ENCODE measurements around the gene B9D1.

The B9D1 gene

DNA sequence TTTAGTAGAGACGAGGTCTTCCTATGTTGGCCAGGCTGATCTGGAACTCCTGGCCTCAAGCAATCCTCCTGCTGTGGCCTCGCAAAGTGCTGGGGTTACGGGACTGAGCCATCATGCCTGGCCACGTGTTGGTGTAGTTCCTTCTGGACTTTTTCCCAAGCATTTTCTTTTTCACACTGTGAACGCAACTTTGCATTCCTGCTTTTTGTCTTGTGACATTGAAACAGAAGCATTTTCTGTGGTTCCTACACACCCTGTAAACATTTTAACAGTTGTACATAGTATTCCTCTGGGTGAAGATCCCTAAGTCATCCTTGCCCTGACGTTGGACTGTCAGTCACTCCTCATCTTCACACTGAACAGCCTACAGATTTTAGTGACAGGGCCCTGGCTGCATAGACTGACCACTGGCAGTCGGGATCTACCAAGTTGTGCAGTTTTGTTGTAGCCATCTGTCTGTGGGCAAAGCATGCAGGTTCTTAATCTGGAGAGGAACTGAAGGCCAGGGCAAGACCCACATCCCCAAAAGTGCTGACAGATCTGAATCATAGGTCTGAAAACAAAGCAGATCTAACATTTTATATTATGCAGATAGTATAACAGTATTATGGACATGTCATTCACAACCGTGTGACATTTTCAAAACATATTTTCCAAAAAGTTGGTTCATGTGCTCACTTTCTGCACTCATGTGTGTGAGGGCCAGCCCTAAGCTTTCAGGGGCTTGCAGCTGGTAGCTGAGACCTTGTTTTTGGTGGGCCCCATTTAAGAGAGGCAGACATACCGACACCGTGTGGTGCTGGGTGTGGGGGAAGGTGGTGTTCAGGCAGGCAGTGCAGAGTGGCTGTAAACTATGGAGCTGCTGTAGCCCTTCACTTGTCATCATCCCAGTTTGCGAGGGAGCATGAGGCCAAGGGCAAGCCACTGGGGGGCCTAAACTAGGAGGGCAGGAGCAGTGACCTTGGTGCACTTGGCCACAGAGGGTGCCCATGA, 65.4 kb downstream of the B9D1 start:
- no peak for DNase-seq (ENCODE audit: low spot score)
- no peak for TF ChIP-seq CTCF (IDR thresholded peaks at IDR 0.05)
- H3K4me3 ChIP-seq, result no peak overlapping the region
- H3K27ac ChIP-seq, result no peak overlapping the region

DNA sequence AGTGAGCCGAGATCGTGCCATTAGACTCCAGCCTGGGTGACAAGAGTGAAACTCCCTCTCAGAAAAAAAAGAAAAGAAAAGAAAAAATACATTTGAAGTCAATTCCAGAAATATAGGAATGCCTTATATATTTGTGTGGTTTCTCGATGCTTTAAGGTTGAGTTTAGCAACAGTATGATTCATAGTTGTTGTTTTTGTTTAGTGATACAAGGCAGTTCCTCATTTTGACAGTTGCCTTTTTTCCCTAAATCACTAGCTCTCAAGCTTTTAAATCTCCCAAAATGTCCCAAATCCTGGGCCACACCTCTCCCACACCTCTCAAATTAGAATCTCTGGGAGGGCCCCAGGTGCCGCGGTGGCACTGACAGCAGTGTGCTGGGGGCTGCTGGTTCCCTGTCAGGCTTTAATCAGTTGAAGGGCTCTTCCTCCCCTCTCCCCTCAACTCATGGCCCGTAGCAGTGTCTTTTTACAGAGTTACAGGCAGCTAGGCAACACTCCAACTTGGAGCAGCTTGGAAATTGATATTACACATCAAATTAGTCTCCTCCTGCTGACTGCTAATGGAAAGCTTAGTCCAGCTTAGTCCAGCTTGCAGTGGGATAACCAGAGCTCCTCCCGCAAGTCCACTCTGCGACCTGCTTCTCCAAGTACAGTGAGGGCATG, 66.9 kb downstream of the B9D1 start:
- no peak overlapping the region for H3K4me3 ChIP-seq
- no peak for TF ChIP-seq CTCF (IDR thresholded peaks at IDR 0.05)
- no peak for DNase-seq (ENCODE audit: low spot score)
- H3K27ac ChIP-seq, result no peak overlapping the region

DNA sequence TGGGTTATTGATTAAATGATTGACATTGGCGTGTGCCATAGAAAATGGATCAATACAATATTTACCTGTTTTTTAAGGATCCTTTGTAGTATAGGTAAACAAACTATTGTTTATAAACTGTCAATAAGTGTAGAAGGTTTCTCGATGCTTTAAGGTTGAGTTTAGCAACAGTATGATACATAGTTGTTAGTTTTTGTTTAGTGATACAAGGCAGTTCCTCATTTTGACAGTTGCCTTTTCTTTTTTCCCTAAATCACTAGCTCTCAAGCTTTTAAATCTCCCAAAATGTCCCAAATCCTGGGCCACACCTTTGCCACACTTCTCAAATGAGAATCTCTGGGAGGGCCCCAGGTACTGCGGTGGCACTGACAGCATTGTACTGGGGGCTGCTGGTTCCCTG, 68.1 kb downstream of the B9D1 start:
- no peak overlapping the region for H3K27ac ChIP-seq
- DNase-seq (ENCODE audit: low spot score), result no peak
- no peak for TF ChIP-seq CTCF (IDR thresholded peaks at IDR 0.05)
- no peak overlapping the region for H3K4me3 ChIP-seq

Measured in coronary artery (tissue), 2 donors.